ENCODE data around the gene DUOXA1.
"Not testable (repeated sequence)": the region's sequence is repeated elsewhere in the genome, so short reads cannot be mapped to it uniquely, and the experiment has no call there.

DNA sequence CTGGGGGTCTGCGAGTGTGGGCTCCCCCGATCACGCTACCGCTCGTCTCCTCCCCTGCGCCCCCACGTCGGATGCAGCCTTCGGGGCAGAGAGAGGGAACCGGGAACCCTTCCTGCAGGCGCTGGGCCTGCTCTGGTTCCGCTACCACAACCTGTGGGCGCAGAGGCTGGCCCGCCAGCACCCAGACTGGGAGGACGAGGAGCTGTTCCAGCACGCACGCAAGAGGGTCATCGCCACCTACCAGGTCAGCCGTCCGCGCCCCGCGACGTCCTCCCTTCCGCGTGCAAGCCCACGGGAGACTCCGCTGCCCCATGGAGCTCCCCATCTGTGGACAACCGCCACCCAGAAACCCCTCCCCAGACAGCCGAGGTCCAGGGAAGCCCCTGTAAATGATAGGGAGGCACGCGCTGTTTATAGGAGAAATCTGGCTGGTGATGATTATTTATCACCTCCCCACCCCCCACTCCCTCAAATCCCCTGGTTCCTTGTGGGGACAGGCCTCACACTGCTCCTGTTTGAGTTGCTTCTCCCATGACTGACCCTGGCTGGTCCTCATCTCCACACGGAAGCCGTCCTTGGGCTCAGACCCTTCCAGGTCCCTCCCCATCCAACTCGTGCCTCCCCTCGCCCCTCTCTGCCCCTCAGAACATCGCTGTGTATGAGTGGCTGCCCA lies 6.2 kb upstream of the DUOXA1 start:
- TF ChIP-seq, protein P1, sequence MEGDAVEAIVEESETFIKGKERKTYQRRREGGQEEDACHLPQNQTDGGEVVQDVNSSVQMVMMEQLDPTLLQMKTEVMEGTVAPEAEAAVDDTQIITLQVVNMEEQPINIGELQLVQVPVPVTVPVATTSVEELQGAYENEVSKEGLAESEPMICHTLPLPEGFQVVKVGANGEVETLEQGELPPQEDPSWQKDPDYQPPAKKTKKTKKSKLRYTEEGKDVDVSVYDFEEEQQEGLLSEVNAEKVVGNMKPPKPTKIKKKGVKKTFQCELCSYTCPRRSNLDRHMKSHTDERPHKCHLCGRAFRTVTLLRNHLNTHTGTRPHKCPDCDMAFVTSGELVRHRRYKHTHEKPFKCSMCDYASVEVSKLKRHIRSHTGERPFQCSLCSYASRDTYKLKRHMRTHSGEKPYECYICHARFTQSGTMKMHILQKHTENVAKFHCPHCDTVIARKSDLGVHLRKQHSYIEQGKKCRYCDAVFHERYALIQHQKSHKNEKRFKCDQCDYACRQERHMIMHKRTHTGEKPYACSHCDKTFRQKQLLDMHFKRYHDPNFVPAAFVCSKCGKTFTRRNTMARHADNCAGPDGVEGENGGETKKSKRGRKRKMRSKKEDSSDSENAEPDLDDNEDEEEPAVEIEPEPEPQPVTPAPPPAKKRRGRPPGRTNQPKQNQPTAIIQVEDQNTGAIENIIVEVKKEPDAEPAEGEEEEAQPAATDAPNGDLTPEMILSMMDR (IDR thresholded peaks at IDR 0.05): not testable (repeated sequence)
- not testable (repeated sequence) for TF ChIP-seq CREB1 (CRISPR knock-in tag; IDR thresholded peaks at IDR 0.05); TCF7 (CRISPR knock-in tag; IDR thresholded peaks at IDR 0.05; ENCODE audit: low read depth); ZNF121 (CRISPR knock-in tag; IDR thresholded peaks at IDR 0.05); RELA (CRISPR knock-in tag; IDR thresholded peaks at IDR 0.05; ENCODE audit: borderline replicate concordance); ATF3 (CRISPR knock-in tag; conservative IDR thresholded peaks at IDR 0.05); NR3C1 (CRISPR knock-in tag; conservative IDR thresholded peaks at IDR 0.05; ENCODE audit: low read depth); MYBL2 (CRISPR knock-in tag; IDR thresholded peaks at IDR 0.05); USF1 (CRISPR knock-in tag; IDR thresholded peaks at IDR 0.05); ZBTB21 (CRISPR knock-in tag; IDR thresholded peaks at IDR 0.05; ENCODE audit: borderline replicate concordance); HMGXB4 (CRISPR knock-in tag; IDR thresholded peaks at IDR 0.05)
- TF ChIP-seq, protein P2, sequence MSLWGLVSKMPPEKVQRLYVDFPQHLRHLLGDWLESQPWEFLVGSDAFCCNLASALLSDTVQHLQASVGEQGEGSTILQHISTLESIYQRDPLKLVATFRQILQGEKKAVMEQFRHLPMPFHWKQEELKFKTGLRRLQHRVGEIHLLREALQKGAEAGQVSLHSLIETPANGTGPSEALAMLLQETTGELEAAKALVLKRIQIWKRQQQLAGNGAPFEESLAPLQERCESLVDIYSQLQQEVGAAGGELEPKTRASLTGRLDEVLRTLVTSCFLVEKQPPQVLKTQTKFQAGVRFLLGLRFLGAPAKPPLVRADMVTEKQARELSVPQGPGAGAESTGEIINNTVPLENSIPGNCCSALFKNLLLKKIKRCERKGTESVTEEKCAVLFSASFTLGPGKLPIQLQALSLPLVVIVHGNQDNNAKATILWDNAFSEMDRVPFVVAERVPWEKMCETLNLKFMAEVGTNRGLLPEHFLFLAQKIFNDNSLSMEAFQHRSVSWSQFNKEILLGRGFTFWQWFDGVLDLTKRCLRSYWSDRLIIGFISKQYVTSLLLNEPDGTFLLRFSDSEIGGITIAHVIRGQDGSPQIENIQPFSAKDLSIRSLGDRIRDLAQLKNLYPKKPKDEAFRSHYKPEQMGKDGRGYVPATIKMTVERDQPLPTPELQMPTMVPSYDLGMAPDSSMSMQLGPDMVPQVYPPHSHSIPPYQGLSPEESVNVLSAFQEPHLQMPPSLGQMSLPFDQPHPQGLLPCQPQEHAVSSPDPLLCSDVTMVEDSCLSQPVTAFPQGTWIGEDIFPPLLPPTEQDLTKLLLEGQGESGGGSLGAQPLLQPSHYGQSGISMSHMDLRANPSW (CRISPR knock-in tag; conservative IDR thresholded peaks at IDR 0.05; ENCODE audit: low read depth): not testable (repeated sequence)
- TF ChIP-seq, protein P3, sequence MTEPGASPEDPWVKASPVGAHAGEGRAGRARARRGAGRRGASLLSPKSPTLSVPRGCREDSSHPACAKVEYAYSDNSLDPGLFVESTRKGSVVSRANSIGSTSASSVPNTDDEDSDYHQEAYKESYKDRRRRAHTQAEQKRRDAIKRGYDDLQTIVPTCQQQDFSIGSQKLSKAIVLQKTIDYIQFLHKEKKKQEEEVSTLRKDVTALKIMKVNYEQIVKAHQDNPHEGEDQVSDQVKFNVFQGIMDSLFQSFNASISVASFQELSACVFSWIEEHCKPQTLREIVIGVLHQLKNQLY (CRISPR knock-in tag; IDR thresholded peaks at IDR 0.05): not testable (repeated sequence)
- TF ChIP-seq, protein P4, sequence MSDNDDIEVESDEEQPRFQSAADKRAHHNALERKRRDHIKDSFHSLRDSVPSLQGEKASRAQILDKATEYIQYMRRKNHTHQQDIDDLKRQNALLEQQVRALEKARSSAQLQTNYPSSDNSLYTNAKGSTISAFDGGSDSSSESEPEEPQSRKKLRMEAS (CRISPR knock-in tag; IDR thresholded peaks at IDR 0.05): not testable (repeated sequence)
